DOHH2 (cell line): ENCODE data around the gene SENP6.
A peak's percentile ranks its signal among the peaks of the same experiment; 100 is the strongest.

Source experiments
- H3F3A ChIP-seq: fragments of 200-600 bp; sonication (generic), shearing (Covaris generic); 2 replicates; pipeline ENCODE4 v1.6.0; 2016; ENCODE audit warnings: antibody characterized with exemption, mild to moderate bottlenecking; ENCODE audit not compliant: control insufficient read depth, insufficient read depth
- H3K27ac ChIP-seq: fragments of 200-600 bp; sonication (generic); 2 replicates; pipeline ENCODE4 v1.5.1; 2014; ENCODE audit warnings: low read depth, mild to moderate bottlenecking, low read length, moderate library complexity
- H3K27me3 ChIP-seq: fragments of 200-600 bp; sonication (generic); 2 replicates; pipeline ENCODE4 v1.6.1; 2014; ENCODE audit warnings: mild to moderate bottlenecking, low read length, mixed read lengths; ENCODE audit not compliant: control insufficient read depth
- H3K36me3 ChIP-seq: fragments of 200-600 bp; sonication (generic); 2 replicates; pipeline ENCODE4 v1.6.1; 2014; ENCODE audit warnings: mild to moderate bottlenecking, low read length, moderate library complexity, mixed read lengths; ENCODE audit not compliant: control insufficient read depth
- H3K4me1 ChIP-seq: fragments of 200-600 bp; sonication (generic); 2 replicates; pipeline ENCODE4 v1.6.1; 2014; ENCODE audit warnings: mild to moderate bottlenecking, low read length, mixed read lengths; ENCODE audit not compliant: control insufficient read depth
- H3K4me2 ChIP-seq: fragments of 200-600 bp; sonication (generic); 2 replicates; pipeline ENCODE4 v1.6.0; 2014; ENCODE audit warnings: mild to moderate bottlenecking, low read length, moderate library complexity
- H3K4me3 ChIP-seq: fragments of 200-600 bp; sonication (generic); 2 replicates; pipeline ENCODE4 v1.5.1; 2014; ENCODE audit warnings: mild to moderate bottlenecking, low read length, mixed read lengths
- H3K79me2 ChIP-seq: fragments of 200-600 bp; sonication (generic); 2 replicates; pipeline ENCODE4 v1.6.1; 2014; ENCODE audit warnings: mild to moderate bottlenecking, low read length, mixed read lengths; ENCODE audit not compliant: control insufficient read depth
- H3K9me2 ChIP-seq: fragments of 200-600 bp; sonication (generic); replicated peaks from 2 replicates; pipeline ENCODE4 v1.6.1; 2014; ENCODE audit warnings: mild to moderate bottlenecking, low read length, mixed read lengths; ENCODE audit not compliant: control insufficient read depth
- H3K9me3 ChIP-seq: fragments of 200-600 bp; sonication (generic); 2 replicates; pipeline ENCODE4 v1.6.1; 2014; ENCODE audit warnings: antibody characterized with exemption, low read length, mixed read lengths; ENCODE audit not compliant: control insufficient read depth, insufficient read depth
- H4K20me1 ChIP-seq: fragments of 200-600 bp; sonication (generic); 2 replicates; pipeline ENCODE4 v1.6.0; 2014; ENCODE audit warnings: low read depth, mild to moderate bottlenecking, antibody characterized with exemption, low read length, moderate library complexity; ENCODE audit not compliant: control insufficient read depth, insufficient read depth
- CTCF ChIP-seq: fragments of 200-600 bp; sonication (generic); IDR thresholded peaks from one replicate; pipeline ENCODE4 v1.5.1; 2014; ENCODE audit warnings: antibody characterized with exemption, mild to moderate bottlenecking, low read depth, low read length; ENCODE audit not compliant: poor library complexity, severe bottlenecking
- EZH2phosphoT487 ChIP-seq: fragments of 200-600 bp; sonication (generic); IDR thresholded peaks from 2 replicates; pipeline ENCODE4 v1.6.1; 2017; ENCODE audit warnings: borderline replicate concordance, mild to moderate bottlenecking, antibody characterized with exemption, low read length, moderate library complexity, mixed read lengths

SENP6 gene

GRCh38 chr6:75604294-75604693 is 2.6 kb downstream of the SENP6 start:
- Histone ChIP-seq H3K36me3 (peaks cover 25% of the 10 kb centered on the region), H3K9me2 (no peaks in the 10 kb centered on the region), H3K79me2 (peaks cover 84% of the 10 kb centered on the region), H3K4me1 (peaks cover 59% of the 10 kb centered on the region), H3K9me3 (no peaks in the 10 kb centered on the region), H3K4me2 (peak overlapping the region; percentile 86), H3K27me3 (no peaks in the 10 kb centered on the region), H3K27ac (no peak overlapping the region), H3F3A (peaks cover 11% of the 10 kb centered on the region), H4K20me1 (peaks cover 22% of the 10 kb centered on the region), H3K4me3 (peak overlapping the region; percentile 95)
- TF ChIP-seq EZH2phosphoT487 = no peak
- no peak for TF ChIP-seq CTCF

GRCh38 chr6:75605635-75606034 is 4.0 kb downstream of the SENP6 start:
- Histone ChIP-seq H3F3A (peaks cover 11% of the 10 kb centered on the region), H3K27ac (no peak overlapping the region), H3K36me3 (peaks cover 31% of the 10 kb centered on the region), H3K79me2 (peaks cover 97% of the 10 kb centered on the region), H3K9me3 (no peaks in the 10 kb centered on the region), H3K9me2 (no peaks in the 10 kb centered on the region), H3K4me3 (no peak overlapping the region), H3K4me1 (peaks cover 71% of the 10 kb centered on the region), H3K27me3 (no peaks in the 10 kb centered on the region), H4K20me1 (peaks cover 35% of the 10 kb centered on the region), H3K4me2 (peak overlapping the region; percentile 31)
- TF ChIP-seq CTCF (no peak), EZH2phosphoT487 (no peak)

GRCh38 chr6:75608304-75608703 is 6.6 kb downstream of the SENP6 start:
- Histone ChIP-seq H3K79me2 (peaks cover 100% of the 10 kb centered on the region), H3K36me3 (peaks cover 27% of the 10 kb centered on the region), H4K20me1 (peaks cover 59% of the 10 kb centered on the region), H3K9me3 (no peaks in the 10 kb centered on the region), H3K27me3 (no peaks in the 10 kb centered on the region), H3K4me2 (peak overlapping the region; percentile 56), H3K4me3 (peak overlapping the region; percentile 26), H3K27ac (no peak overlapping the region; the same call in 1 of the 2 replicates), H3F3A (peaks cover 11% of the 10 kb centered on the region), H3K4me1 (peaks cover 91% of the 10 kb centered on the region), H3K9me2 (no peaks in the 10 kb centered on the region)
- no peak for TF ChIP-seq CTCF
- TF ChIP-seq EZH2phosphoT487 = no peak
